Skeletal muscle satellite cell (primary cell): ENCODE data around the gene SCG3.
A peak's percentile ranks its signal among the peaks of the same experiment; 100 is the strongest.

ENCODE experiments used
- H3K27me3 ChIP-seq: 2 replicates; pipeline ENCODE4 v1.7.0; 2013; ENCODE audit warnings: low read length; ENCODE audit not compliant: control insufficient read depth, insufficient read depth
- H3K36me3 ChIP-seq: 2 replicates; pipeline ENCODE4 v1.7.0; 2013; ENCODE audit warnings: mild to moderate bottlenecking, control low read depth, low read length; ENCODE audit not compliant: insufficient read depth
- H3K4me1 ChIP-seq: 2 replicates; pipeline ENCODE4 v1.7.0; 2013; ENCODE audit warnings: low read length; ENCODE audit not compliant: control insufficient read depth, insufficient read depth
- H3K4me2 ChIP-seq: 2 replicates; pipeline ENCODE4 v1.7.0; 2013; ENCODE audit warnings: mild to moderate bottlenecking, low read length
- H3K4me3 ChIP-seq: 2 replicates; pipeline ENCODE4 v1.7.0; 2013; ENCODE audit warnings: low read length
- H3K9ac ChIP-seq: 2 replicates; pipeline ENCODE4 v1.7.0; 2013; ENCODE audit warnings: mild to moderate bottlenecking, low read depth, low read length, moderate library complexity
- H3K9me3 ChIP-seq: replicated peaks from 2 replicates; pipeline ENCODE4 v1.7.0; 2013; ENCODE audit warnings: mild to moderate bottlenecking, control low read depth, low read length

SCG3 gene

DNA sequence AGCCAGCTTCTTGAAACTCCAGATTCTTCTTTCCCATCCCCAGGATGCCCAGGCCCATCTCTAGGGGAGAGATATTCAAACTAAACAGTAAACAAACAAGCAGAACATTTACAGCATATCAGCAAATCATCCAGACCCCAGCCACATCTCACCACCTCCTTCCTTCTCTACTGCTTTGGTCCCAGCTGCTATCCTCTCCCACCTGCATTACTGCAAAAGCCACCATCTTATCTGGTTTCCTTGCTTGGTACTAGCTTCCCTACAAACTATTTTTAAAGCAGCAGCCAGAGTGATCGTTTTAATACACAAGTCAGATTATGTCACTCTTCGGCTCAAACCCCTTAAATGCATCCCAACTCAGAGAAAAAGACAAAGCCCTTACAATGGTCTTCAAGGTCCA, 51.3 kb downstream of the SCG3 start:
- Histone ChIP-seq H3K36me3 (no peaks in the 10 kb centered on the region), H3K4me2 (no peak overlapping the region), H3K4me1 (peaks cover 9% of the 10 kb centered on the region), H3K27me3 (no peaks in the 10 kb centered on the region), H3K9me3 (no peaks in the 10 kb centered on the region), H3K9ac (no peak overlapping the region), H3K4me3 (no peak overlapping the region)

DNA sequence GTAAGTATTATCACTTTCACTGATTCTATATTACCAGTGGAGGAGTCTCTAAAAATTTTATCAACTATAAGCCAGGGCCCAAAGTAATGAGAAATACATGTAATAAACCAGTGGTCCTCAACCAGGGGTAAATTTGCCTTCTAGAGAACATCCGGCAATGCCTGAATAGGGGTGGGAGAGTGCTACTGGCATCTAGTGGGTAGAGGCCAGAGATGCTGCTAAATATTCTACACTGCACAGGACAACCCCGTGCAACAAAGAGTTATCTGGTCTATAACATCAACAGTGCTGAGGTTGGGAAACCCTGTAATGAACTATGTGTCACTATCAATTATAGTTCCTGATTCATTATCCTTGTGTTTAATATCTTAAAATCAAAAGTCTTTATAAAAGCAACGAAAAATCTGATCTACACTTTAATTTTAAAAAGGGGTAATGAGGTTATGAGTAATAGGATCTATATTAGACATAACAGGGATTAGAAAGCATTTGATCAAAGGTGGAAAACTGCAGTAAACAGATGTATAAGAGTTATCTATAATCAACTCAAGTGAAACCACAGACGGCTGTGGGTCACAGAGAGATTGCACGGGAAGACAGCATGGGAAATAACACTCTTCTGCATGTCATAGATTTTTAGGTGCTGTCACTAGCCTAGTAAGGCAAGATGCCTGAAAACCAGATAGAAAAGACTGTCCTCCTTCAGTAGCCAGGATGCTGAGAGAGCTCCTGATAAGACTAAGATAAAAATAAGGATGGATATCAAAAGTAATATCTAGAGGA, 54.1 kb downstream of the SCG3 start:
- Histone ChIP-seq H3K27me3 (no peaks in the 10 kb centered on the region), H3K4me3 (no peak overlapping the region), H3K4me2 (no peak overlapping the region), H3K4me1 (peaks cover 17% of the 10 kb centered on the region), H3K9ac (no peak overlapping the region), H3K36me3 (no peaks in the 10 kb centered on the region), H3K9me3 (no peaks in the 10 kb centered on the region)

DNA sequence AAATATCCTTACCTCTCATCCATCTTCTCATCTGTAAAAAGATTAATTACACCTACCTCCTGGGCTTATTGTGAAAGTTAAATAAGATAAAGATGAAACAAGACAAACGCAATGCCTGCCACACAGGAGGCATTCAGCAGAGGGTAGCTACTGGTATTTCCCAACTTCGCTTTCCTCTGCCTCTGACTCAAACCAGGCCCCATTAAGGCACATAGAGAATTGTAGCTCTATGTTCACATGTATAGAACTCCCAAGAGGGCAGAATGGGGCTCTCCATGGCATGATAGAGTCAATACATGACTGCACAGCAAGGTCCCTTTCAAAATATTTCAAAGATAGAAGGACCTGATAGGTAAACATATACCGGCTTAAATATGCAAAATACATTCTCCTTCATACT, 54.8 kb downstream of the SCG3 start:
- peaks cover 17% of the 10 kb centered on the region for H3K4me1 ChIP-seq
- no peak overlapping the region for H3K9ac ChIP-seq
- peak overlapping the region; percentile 87 for H3K4me2 ChIP-seq
- H3K27me3 ChIP-seq: no peaks in the 10 kb centered on the region
- peak overlapping the region; percentile 84 for H3K4me3 ChIP-seq
- H3K9me3 ChIP-seq: no peaks in the 10 kb centered on the region
- H3K36me3 ChIP-seq: no peaks in the 10 kb centered on the region

DNA sequence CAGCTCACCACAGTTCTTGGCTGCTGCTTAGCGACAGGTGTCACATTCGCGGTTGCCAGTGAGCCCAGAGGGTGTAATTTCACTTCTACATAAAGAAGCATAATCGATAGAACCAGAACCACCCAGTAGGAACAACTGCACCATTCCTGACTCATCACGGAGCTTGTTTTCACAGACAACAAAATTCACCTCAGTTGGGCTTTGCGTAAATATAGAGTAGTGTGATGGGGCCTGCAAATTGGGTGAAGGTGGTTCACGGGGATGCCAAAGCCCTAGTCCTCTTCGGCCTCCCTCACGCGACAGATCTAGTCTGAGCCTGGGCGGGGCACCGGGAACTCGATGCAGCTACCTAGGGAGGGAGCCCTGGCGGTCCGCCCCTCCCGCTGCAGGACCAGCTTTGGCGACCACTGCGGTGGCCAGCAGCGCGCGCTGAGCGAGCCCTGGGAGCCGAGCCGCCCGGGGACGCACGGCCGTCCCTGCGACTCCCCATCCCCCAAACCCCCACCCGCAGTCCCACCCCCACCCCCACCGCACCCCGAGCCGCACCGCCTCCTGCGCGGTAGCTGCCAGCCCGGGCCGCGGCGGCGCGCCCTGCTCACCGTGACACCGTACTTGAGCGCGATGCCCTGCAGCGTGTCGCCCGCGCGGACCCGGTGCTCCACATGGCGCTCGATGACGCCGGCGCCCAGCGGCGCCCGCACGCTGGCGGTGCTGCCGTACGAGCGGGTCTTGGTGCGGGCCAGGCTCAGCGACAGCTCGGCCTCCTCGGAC, 55.6 kb downstream of the SCG3 start:
- peak overlapping the region; percentile 68 for H3K9ac ChIP-seq
- no peaks in the 10 kb centered on the region for H3K27me3 ChIP-seq
- H3K4me1 ChIP-seq: peaks cover 17% of the 10 kb centered on the region
- H3K9me3 ChIP-seq: no peaks in the 10 kb centered on the region
- H3K4me2 ChIP-seq: peak overlapping the region; percentile 87
- peak overlapping the region; percentile 84 for H3K4me3 ChIP-seq
- no peaks in the 10 kb centered on the region for H3K36me3 ChIP-seq

DNA sequence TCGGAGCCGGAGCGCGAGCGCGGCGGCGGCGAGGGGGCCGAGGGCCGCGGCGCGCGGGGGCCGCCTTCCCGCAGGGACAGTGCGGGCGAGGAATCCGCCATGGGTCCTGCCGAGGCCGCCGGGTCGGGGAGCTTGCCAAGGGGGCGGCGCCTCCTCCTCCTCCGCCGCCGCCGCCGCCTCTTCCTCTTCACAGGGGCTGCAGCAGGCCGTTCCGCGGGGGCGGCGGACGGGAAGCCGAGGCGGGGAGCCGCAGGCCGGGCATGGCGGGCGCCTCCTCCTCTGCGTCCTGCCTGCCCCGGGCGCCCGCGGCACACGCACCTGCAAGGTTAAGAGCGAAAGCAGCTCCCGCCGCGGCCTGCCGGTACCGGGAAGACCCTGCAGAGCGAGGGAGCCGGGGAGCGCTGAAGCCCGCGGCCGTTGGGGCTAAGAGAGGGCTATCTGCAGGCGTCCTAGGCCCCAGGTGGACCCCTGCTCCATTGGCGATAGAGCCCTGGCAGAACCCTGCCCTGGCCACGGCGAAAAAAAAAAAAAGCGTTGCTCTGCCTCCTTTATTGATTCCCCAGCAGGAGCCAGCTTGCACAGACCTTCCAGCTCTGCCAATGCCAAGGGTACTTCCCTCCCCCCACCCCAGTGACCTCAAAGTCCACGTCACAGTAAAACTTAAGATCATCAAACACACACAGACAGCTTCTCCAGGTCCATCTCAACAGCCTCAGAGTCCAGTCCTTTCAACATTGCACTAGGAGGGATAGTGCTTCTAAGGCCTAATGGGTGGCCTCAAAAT, 56.4 kb downstream of the SCG3 start, which contains the start of gene LYSMD2:
Gene LYSMD2, minus strand, starts transcription at position 134 of the 784 bp plus-strand sequence. Its CDS starts 33 bp downstream, at position 101.
- Histone ChIP-seq H3K9ac (peak within 1 kb of the TSS; percentile 68), H3K9me3 (no peaks in the 10 kb centered on the region), H3K4me3 (peak within 1 kb of the TSS; percentile 84), H3K36me3 (no peaks in the 10 kb centered on the region), H3K4me2 (peak within 1 kb of the TSS; percentile 87), H3K4me1 (peaks cover 17% of the 10 kb centered on the region), H3K27me3 (no peaks in the 10 kb centered on the region)

DNA sequence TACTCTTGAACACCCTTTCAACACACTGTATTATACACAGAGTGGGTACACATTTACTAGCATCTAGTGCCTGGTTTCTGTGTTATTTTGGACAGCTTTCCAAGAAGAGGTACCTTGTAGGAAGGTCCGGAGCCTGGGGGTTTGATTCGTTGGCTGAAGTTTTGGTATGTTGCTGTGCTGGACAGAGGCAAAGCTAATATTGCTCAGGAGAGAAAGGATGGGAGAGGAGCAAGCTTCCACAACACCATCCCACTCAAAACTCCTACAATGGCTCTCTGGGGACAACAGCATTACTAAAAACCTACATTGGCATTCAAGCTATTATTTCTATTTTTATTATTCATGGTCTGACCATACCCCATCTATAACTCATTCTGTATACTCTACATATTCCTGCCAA, 57.2 kb downstream of the SCG3 start:
- H3K9ac ChIP-seq: no peak overlapping the region
- peaks cover 17% of the 10 kb centered on the region for H3K4me1 ChIP-seq
- H3K4me3 ChIP-seq: no peak overlapping the region
- H3K4me2 ChIP-seq: peak overlapping the region; percentile 87
- no peaks in the 10 kb centered on the region for H3K36me3 ChIP-seq
- peaks cover 5% of the 10 kb centered on the region for H3K27me3 ChIP-seq
- no peaks in the 10 kb centered on the region for H3K9me3 ChIP-seq

DNA sequence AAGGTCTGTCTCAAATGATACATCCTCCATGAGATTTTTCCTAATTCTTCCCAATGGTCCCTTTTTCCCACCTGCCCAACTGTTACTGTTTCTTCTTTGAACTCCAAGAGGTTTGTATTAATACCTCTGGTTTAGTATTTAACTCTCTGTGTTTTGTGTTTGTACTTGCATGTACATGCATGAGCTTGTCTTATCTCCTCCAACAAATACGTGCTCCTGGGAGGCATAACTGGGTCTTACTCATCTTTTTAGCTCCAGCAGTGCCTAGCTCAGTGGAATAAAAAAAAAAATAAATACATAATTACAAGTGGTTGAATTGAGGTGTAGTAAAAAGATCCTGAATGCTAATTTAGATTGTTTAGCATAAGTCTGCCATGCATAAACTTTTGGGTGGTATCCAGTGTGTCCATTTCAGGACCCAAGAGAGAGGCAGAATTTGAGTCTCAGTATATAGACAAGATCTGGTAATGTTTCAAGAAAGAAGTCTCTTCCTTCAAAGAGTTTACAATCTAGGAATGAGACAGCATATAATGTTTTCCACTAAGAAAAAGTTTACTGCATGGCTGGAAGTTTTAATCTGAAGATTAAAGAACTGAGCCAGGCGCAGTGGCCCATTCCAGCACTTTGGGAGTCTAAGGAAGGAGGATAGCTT, 57.9 kb downstream of the SCG3 start:
- H3K9ac ChIP-seq: no peak overlapping the region
- H3K4me2 ChIP-seq: no peak overlapping the region
- H3K9me3 ChIP-seq: no peaks in the 10 kb centered on the region
- H3K4me1 ChIP-seq: peaks cover 17% of the 10 kb centered on the region
- H3K4me3 ChIP-seq: no peak overlapping the region
- no peaks in the 10 kb centered on the region for H3K36me3 ChIP-seq
- H3K27me3 ChIP-seq: peaks cover 11% of the 10 kb centered on the region

DNA sequence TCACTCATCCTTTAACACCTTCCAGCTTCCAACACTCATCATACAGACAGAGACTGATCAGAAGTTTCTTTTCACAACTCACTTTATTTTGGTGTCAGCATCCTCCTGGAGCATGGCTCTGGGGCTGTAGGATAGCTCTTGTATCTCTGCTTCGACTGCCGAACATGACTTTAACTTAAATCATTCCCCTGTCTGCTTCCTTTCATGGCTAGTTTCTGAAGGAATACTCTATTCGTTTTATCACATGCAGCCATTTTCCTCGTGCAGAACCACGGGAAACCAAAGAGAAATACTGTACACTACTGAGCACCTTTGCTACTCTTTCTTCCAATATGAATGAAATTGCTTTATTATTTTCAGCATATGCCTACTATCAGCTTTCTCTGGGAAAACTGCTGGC, 68.0 kb downstream of the SCG3 start:
- H3K4me3 ChIP-seq: no peak overlapping the region
- H3K4me1 ChIP-seq: peaks cover 11% of the 10 kb centered on the region
- no peak overlapping the region for H3K9ac ChIP-seq
- no peaks in the 10 kb centered on the region for H3K36me3 ChIP-seq
- H3K4me2 ChIP-seq: no peak overlapping the region
- peaks cover 52% of the 10 kb centered on the region for H3K27me3 ChIP-seq
- H3K9me3 ChIP-seq: no peaks in the 10 kb centered on the region

DNA sequence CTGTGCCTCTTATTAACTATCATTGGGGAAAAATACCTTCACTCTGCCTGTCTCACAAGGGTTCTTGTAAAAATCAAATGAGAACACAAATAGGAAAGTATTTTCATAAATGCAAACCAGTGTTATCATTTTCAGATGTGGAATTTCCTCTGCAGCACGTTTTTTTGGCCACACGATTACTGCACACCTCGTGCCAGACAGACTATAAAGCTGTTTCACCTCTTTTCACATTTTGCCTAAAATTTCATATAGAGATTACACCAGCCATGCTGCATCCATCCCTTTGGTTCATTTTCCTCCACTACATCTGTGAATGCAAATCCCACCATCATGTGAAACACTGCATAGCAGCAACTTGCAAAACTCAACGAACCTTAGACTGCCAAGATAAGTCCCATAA, 68.9 kb downstream of the SCG3 start:
- Histone ChIP-seq H3K4me1 (peaks cover 11% of the 10 kb centered on the region), H3K27me3 (peaks cover 43% of the 10 kb centered on the region), H3K9ac (no peak overlapping the region), H3K4me3 (no peak overlapping the region), H3K36me3 (no peaks in the 10 kb centered on the region), H3K4me2 (no peak overlapping the region), H3K9me3 (no peaks in the 10 kb centered on the region)

DNA sequence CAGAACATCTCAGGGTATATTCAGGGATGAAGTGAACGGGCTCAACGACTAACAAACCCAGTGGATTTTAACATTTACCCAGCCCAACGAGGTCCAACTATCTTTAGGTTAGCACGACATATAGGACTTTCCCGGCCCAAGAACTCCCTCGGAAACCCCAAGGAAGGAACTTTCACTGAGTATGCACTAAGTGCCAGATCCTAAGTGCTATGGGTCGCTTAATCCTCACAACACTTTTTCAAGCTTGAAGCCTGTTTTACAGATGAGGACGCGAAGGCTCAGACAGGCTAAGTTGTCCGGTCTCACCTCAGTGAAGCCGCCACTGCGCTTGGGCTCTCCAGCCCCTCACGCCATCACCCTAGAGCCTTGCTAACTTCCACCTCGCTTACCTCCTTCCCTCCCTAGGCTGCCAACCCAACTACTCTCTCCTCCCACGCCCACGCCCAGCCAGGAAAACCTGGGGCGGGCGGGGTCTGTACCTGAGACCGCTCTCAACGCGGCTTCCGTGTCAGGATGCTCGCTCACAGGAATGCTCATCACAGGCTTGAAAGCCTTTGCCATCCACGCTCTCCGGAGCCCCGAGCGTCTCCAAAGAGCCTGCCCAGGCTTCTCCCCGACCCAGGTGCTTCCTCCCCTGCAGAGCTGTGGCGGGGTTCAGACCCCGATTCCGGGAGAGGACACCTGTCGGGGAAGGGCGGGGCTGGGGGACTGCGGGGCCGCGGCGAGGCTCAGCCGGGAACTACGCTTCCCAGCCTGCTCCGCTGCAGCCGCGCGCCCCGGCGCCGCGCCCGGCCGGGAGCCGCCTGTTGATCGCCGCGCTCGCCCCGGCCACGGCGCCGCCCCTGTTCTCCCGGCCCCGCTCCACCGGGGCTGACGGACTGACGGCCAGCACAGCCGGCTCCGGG, 69.7 kb downstream of the SCG3 start, which contains the start of gene TMOD2:
Gene TMOD2, plus strand, starts transcription at position 806 of the 905 bp plus-strand sequence. CDS start 14,845 bp downstream, outside the sequence.
- Histone ChIP-seq H3K36me3 (no peaks in the 10 kb centered on the region), H3K9me3 (no peaks in the 10 kb centered on the region), H3K4me3 (peak within 1 kb of the TSS; percentile 72), H3K4me1 (peaks cover 11% of the 10 kb centered on the region), H3K27me3 (peaks cover 34% of the 10 kb centered on the region), H3K4me2 (peak within 1 kb of the TSS; percentile 81), H3K9ac (peak within 1 kb of the TSS; percentile 60)
